Measurements from ENCODE around the gene MTFP1. TPM values are rescaled to one million over a fixed set of nuclear protein-coding genes. Genes with fewer than 3 reads are reported as not detected.

Gene MTFP1
- total and polyA plus RNA-seq, 9 of the 15 experiments (the other 6 are each of a cell fraction or from before 2014, with no cell fraction given) = 10.7 to 52.0 (median 30.1) TPM

DNA sequence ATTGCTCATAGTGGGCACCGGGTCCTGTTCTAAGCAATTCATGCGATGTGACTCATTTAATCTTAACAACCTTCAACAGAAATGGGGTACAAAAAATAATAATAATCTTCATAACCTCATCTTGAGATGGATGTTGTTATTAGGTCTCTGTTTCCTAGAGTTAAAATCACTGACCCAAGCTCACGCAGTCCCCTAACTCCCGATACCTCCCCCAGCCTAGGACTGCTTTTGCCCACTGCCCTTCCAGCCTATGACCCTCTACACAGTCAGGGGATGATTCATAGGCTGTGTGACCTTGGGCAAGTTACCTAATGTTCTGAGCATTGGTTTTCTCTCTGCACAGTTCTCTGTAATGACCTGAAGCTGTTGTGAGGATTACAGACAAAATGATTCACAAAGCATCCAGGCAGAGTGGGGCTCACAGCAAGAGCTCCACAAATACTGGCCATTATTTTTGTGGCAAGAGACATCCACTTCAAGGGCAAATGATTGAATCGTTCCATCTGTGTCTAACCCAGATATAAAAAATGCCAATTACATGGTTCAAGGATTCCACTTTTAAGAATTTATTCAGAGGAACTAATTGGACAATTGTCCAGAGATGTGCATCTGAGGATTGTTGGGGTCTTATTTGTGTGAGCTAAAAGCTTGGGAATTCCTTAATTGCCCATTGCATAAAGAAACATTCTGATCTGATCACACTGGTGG lies 20.0 kb downstream of the MTFP1 start:
- DNase-seq (ENCODE audit: extremely low read depth in 1 of 4, low spot score in 3 of 4) (no peak), ATAC-seq (no peak), FAIRE-seq (no peak)
- H3K9me1 ChIP-seq (ENCODE audit: control insufficient read depth, insufficient read depth, low read length) = no peaks in the 10 kb centered on the region
- peaks cover 30 to 33% of the 10 kb centered on the region in 2 experiments; a peak in 4 of 5 replicates for H3K4me1 ChIP-seq (replicated peaks in 1 of 2; ENCODE audit: control insufficient read depth in 2 of 2, insufficient read depth in 2 of 2, low read length in 2 of 2)
- no peak overlapping the region for H3K4me3 ChIP-seq
- BruUV-seq (replicated peaks) = no TSS peak
- H3K36me3 ChIP-seq (ENCODE audit: control insufficient read depth, insufficient read depth, low read length) = no peaks in the 10 kb centered on the region
- no peak for TF ChIP-seq HIVEP1 (CRISPR knock-in tag; IDR thresholded peaks at IDR 0.05)
- 0 out of 2 replicates have a peak, but pooled peaks have one; percentile 14 for TF ChIP-seq FOSL1 (tag; conservative IDR thresholded peaks at IDR 0.05)
- H2AFZ ChIP-seq (ENCODE audit: low read depth, low read length) = peak overlapping the region; percentile 89
- ChIA-PET CTCF (ENCODE audit: low intra/inter-chr PET ratio) (interaction anchor here (0.6 to 1.0 kb wide), 2 partner anchors 37 to 40 kb away, joined by 3 to 4 read pairs; no protein-coding TSS in a partner anchor), POLR2A (interaction anchor here (0.8 to 1.3 kb wide), 2 partner anchors 54 to 190 kb away, joined by 3 to 4 read pairs; partner anchors contain the start of gene SLC35E4)
- no peak overlapping the region for H3K27ac ChIP-seq (ENCODE audit: extremely low read depth, low read depth, low read length)
- no peaks in the 10 kb centered on the region for H3K9me3 ChIP-seq (replicated peaks; ENCODE audit: control insufficient read depth, insufficient read depth, low read depth, low read length)
- in situ Hi-C loops (cut with MboI) (no loop called here), intact Hi-C loops (cut with micrococcal nuclease) (loop anchor here (1.0 to 5.0 kb wide), 2 partner anchors 40 to 53 kb away; no protein-coding TSS in a partner anchor)
- no peak overlapping the region for H3K9ac ChIP-seq (ENCODE audit: insufficient read depth in 1 of 2, low read depth in 2 of 2, low read length in 2 of 2)
- H3K4me2 ChIP-seq (ENCODE audit: insufficient read depth, low read length) = peak overlapping the region; percentile 61; the same call in 1 of the 2 replicates
- H3K27me3 ChIP-seq (ENCODE audit: control insufficient read depth in 2 of 2, insufficient read depth in 2 of 2, low read length in 2 of 2) = no peaks in the 10 kb centered on the region
- 45% methylated on average over 5 of the region's 5 CpGs for WGBS (ENCODE audit: insufficient coverage, low coverage, missing lambda C conversion rate)
- H3K79me2 ChIP-seq (ENCODE audit: control insufficient read depth, insufficient read depth, low read length) = no peaks in the 10 kb centered on the region
- H4K20me1 ChIP-seq (replicated peaks; ENCODE audit: control insufficient read depth, insufficient read depth, low read length) = no peaks in the 10 kb centered on the region

GRCh38 chr22:30447656-30448055 lies 22.1 kb downstream of the MTFP1 start:
- BruUV-seq (replicated peaks) = no TSS peak

More at GRCh38 chr22:30447656-30448055, 22.1 kb downstream of the MTFP1 start:
- Histone ChIP-seq H3K4me3 (no peak overlapping the region), H4K20me1 (replicated peaks; ENCODE audit: control insufficient read depth, insufficient read depth, low read length) (no peaks in the 10 kb centered on the region), H3K9ac (ENCODE audit: insufficient read depth in 1 of 2, low read depth in 2 of 2, low read length in 2 of 2) (peak overlapping the region in 1 of 2 experiments; percentile 61; a peak in 2 of 4 replicates), H3K36me3 (ENCODE audit: control insufficient read depth, insufficient read depth, low read length) (no peaks in the 10 kb centered on the region), H3K4me2 (ENCODE audit: insufficient read depth, low read length) (no peak overlapping the region), H3K27ac (ENCODE audit: extremely low read depth, low read depth, low read length) (no peak overlapping the region), H3K27me3 (ENCODE audit: control insufficient read depth in 2 of 2, insufficient read depth in 2 of 2, low read length in 2 of 2) (no peaks in the 10 kb centered on the region), H2AFZ (ENCODE audit: low read depth, low read length) (peak overlapping the region; percentile 23; the same call in 1 of the 2 replicates), H3K9me3 (replicated peaks; ENCODE audit: control insufficient read depth, insufficient read depth, low read depth, low read length) (no peaks in the 10 kb centered on the region), H3K4me1 (replicated peaks in 1 of 2; ENCODE audit: control insufficient read depth in 2 of 2, insufficient read depth in 2 of 2, low read length in 2 of 2) (peaks cover 22 to 25% of the 10 kb centered on the region in 2 experiments; a peak in 4 of 5 replicates), H3K9me1 (ENCODE audit: control insufficient read depth, insufficient read depth, low read length) (no peaks in the 10 kb centered on the region), H3K79me2 (ENCODE audit: control insufficient read depth, insufficient read depth, low read length) (no peaks in the 10 kb centered on the region)
- ChIA-PET CTCF (ENCODE audit: low intra/inter-chr PET ratio) (no interaction called here), POLR2A (interaction anchor here (1.5 kb wide), 1 partner anchor 16 kb away, joined by 4 read pairs; no protein-coding TSS in a partner anchor)
- in situ Hi-C loops (cut with MboI) = no loop called here
- DNase-seq (ENCODE audit: extremely low read depth in 1 of 4, low spot score in 3 of 4) = peak in 2 of 4 experiments; percentile 26 to 28
- ATAC-seq = no peak
- no peak for FAIRE-seq
- intact Hi-C loops (cut with micrococcal nuclease) = loop anchor here (5.0 kb wide), 1 partner anchor 55 kb away; no protein-coding TSS in a partner anchor
- 11% methylated on average over 2 of the region's 3 CpGs for WGBS (ENCODE audit: insufficient coverage, low coverage, missing lambda C conversion rate)
- peak; percentile 42 for TF ChIP-seq CBFA2T3 (IDR thresholded peaks at IDR 0.05)
- TF ChIP-seq ARID1B (IDR thresholded peaks at IDR 0.05) = 0 out of 2 replicates have a peak, but pooled peaks have one; percentile 26
- peak; percentile 44; the same call in 1 of the 2 replicates for TF ChIP-seq ZNF384 (IDR thresholded peaks at IDR 0.05; ENCODE audit: low read depth, low read length)
- peak; percentile 31; the same call in 1 of the 2 replicates for TF ChIP-seq TCF3 (CRISPR knock-in tag; IDR thresholded peaks at IDR 0.05)
- TF ChIP-seq NFIC (IDR thresholded peaks at IDR 0.05) = 0 out of 2 replicates have a peak, but pooled peaks have one; percentile 21
- no peak for TF ChIP-seq GABPA (tag; conservative IDR thresholded peaks at IDR 0.05; ENCODE audit: low read depth)
